OCI-LY3 (cell line): ENCODE measurements around the gene ZNF668.

Experiments
- EZH2phosphoT487 ChIP-seq: fragments of 200-600 bp; shearing (Covaris generic); IDR thresholded peaks from 2 replicates; pipeline ENCODE4 v1.6.1; 2018; ENCODE audit warnings: antibody characterized with exemption, mixed run types, low read depth
- TF ChIP-seq, protein P1 (sequence below): fragments of 200-600, 300-600 bp; sonication (generic); IDR thresholded peaks from 2 replicates; pipeline ENCODE4 v1.5.1; 2014; ENCODE audit warnings: antibody characterized with exemption, low read length, low read depth

- TF ChIP-seq, protein P1, sequence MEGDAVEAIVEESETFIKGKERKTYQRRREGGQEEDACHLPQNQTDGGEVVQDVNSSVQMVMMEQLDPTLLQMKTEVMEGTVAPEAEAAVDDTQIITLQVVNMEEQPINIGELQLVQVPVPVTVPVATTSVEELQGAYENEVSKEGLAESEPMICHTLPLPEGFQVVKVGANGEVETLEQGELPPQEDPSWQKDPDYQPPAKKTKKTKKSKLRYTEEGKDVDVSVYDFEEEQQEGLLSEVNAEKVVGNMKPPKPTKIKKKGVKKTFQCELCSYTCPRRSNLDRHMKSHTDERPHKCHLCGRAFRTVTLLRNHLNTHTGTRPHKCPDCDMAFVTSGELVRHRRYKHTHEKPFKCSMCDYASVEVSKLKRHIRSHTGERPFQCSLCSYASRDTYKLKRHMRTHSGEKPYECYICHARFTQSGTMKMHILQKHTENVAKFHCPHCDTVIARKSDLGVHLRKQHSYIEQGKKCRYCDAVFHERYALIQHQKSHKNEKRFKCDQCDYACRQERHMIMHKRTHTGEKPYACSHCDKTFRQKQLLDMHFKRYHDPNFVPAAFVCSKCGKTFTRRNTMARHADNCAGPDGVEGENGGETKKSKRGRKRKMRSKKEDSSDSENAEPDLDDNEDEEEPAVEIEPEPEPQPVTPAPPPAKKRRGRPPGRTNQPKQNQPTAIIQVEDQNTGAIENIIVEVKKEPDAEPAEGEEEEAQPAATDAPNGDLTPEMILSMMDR: no peak
- no peak for TF ChIP-seq EZH2phosphoT487
Measured at GRCh38 chr16:31079342-31079944, 5.4 kb upstream of the ZNF668 start.
